Transverse colon (tissue), 4 donors: ENCODE results near the gene HIBCH. TPM values are rescaled to one million over a fixed set of nuclear protein-coding genes. Genes with fewer than 3 reads are reported as not detected.

ENCODE experiments used
- DNase-seq: peaks from one replicate; pipeline ENCODE4 v3.0.0-alpha.2; 2019
- H3K27ac ChIP-seq, 4 donors: fragments of 200-600 bp; sonication (generic); 2 replicates each; pipeline ENCODE4 v1.5.1; 2016 to 2018; ENCODE audit warnings: inconsistent platforms in 4 of 4
- H3K27me3 ChIP-seq: fragments of 200-600 bp; sonication (generic); 2 replicates; pipeline ENCODE4 v1.5.1; 2017; ENCODE audit warnings: inconsistent platforms
- H3K36me3 ChIP-seq, 4 donors: fragments of 200-600 bp; sonication (generic); 2 replicates each; pipeline ENCODE4 v1.5.1; 2017 to 2019; ENCODE audit warnings: inconsistent platforms in 4 of 4
- H3K4me1 ChIP-seq, 4 donors: fragments of 200-600 bp; sonication (generic); 2 replicates each; pipeline ENCODE4 v1.5.1; 2017 to 2020; ENCODE audit warnings: inconsistent platforms in 4 of 4
- H3K4me3 ChIP-seq, 4 donors: fragments of 200-600 bp; sonication (generic); 1 replicate in 1 of 4; 2 replicates in 3 of 4; pipeline versions ENCODE4 v1.5.1 to v1.6.1; 2017 to 2019; ENCODE audit warnings: inconsistent platforms in 4 of 4
- H3K9me3 ChIP-seq, 2 donors: fragments of 200-600 bp; sonication (generic); 2 replicates each; pipeline ENCODE4 v1.5.1; 2017 to 2019; ENCODE audit warnings: inconsistent platforms in 2 of 2
- CTCF ChIP-seq, 5 experiments: fragments of 200-600 bp in 3 of 5; fragments of 450-650 bp in 2 of 5; sonication (generic) in 3 of 5; IDR thresholded peaks; 1 replicate in 2 of 5; 2 replicates in 3 of 5; pipeline ENCODE4 v1.5.1; 2016 to 2017; ENCODE audit warnings: antibody characterized with exemption in 5 of 5, inconsistent platforms in 3 of 5, mild to moderate bottlenecking in 2 of 5, moderate library complexity in 1 of 5
- EP300 ChIP-seq: sonication (generic); formaldehyde crosslinking; IDR thresholded peaks from one replicate; pipeline ENCODE4 v1.6.1; 2017; ENCODE audit warnings: antibody characterized with exemption, low read depth
- POLR2A ChIP-seq: fragments of 450-650 bp; IDR thresholded peaks from one replicate; pipeline ENCODE4 v1.6.1; 2016; ENCODE audit warnings: antibody characterized with exemption, mild to moderate bottlenecking, moderate library complexity
- POLR2AphosphoS5 ChIP-seq, 3 donors: sonication (generic); formaldehyde crosslinking; IDR thresholded peaks; one replicate each; pipeline ENCODE4 v1.6.1; 2016; ENCODE audit warnings: antibody characterized with exemption in 3 of 3
- WGBS, 2 donors: methylation state at CpG; one replicate each; pipeline ENCODE4 v1.1.5; 2018; ENCODE audit warnings: low coverage in 1 of 2; 5-methylcytosine and 5-hydroxymethylcytosine counted together
- in situ Hi-C, 4 donors: fragments of 200-750 bp; cut with MboI; loops; one replicate each; pipeline versions ENCODE4 v1.15.0 to v1.15.1; 2017; ENCODE audit warnings: low sequenced_read_pairs in 3 of 4, low pct_ligation_motif_present in 1 of 4, low pct_unique_long_range_greater_than_20kb in 1 of 4
- intact Hi-C: fragments of 100-400 bp; cut with DNase I; formaldehyde crosslinking; loops from one replicate; pipeline ENCODE4 v1.15.1; 2023; ENCODE audit warnings: low total_unique reads
- total RNA-seq, 4 donors: library from RNA; depleted of rRNA; stranded (reverse); fragments of >200 nt; gene quantifications; one replicate each; pipeline ENCODE4 v1.1.0, GENCODE V29; 2016

The HIBCH gene
- total RNA-seq, 4 donors from 2014 or later = 6.0 to 33.0 (median 19.8) TPM

- Histone ChIP-seq H3K4me3 (no peak overlapping the region), H3K9me3 (no peaks in the 10 kb centered on the region), H3K27ac (peak overlapping the region in 3 of 4 donors; percentile 9 to 37 (median 11)), H3K4me1 (peaks cover 17 to 55% (median 32%) of the 10 kb centered on the region in 4 donors), H3K36me3 (peaks cover 0 to 7% (median 0%) of the 10 kb centered on the region in 4 donors), H3K27me3 (no peaks in the 10 kb centered on the region)
- in situ Hi-C loops = no loop called here
- no peak for TF ChIP-seq POLR2AphosphoS5 (IDR thresholded peaks at IDR 0.05)
- WGBS, 2 donors = 46 to 53% methylated on average over 7 of the region's 7 CpGs
- intact Hi-C loops = no loop called here
- no peak for DNase-seq
Observed at GRCh38 chr2:190311893-190312634, 7.6 kb downstream of the HIBCH start.

GRCh38 chr2:190308031-190308430 is 11.6 kb downstream of the HIBCH start:
- Histone ChIP-seq H3K36me3 (peaks cover 0 to 7% (median 0%) of the 10 kb centered on the region in 4 donors), H3K4me1 (peaks cover 7 to 18% (median 9%) of the 10 kb centered on the region in 4 donors), H3K9me3 (no peaks in the 10 kb centered on the region), H3K27me3 (no peaks in the 10 kb centered on the region), H3K4me3 (no peak overlapping the region), H3K27ac (no peak overlapping the region)
- WGBS, 2 donors = 89 to 100% methylated on average over 1 of the region's 1 CpG
- no peak for DNase-seq
- intact Hi-C loops = no loop called here
- no peak for TF ChIP-seq POLR2AphosphoS5 (IDR thresholded peaks at IDR 0.05)
- no peak for TF ChIP-seq EP300
- TF ChIP-seq POLR2A = no peak
- TF ChIP-seq CTCF (IDR thresholded peaks at IDR 0.05) = no peak
- in situ Hi-C loops = no loop called here

GRCh38 chr2:190304404-190304803 is 15.2 kb downstream of the HIBCH start:
- Histone ChIP-seq H3K4me1 (no peaks in the 10 kb centered on the region), H3K9me3 (no peaks in the 10 kb centered on the region), H3K27me3 (no peaks in the 10 kb centered on the region), H3K27ac (no peak overlapping the region), H3K4me3 (no peak overlapping the region), H3K36me3 (peaks cover 0 to 7% (median 2%) of the 10 kb centered on the region in 4 donors)
- no peak for TF ChIP-seq POLR2AphosphoS5 (IDR thresholded peaks at IDR 0.05)
- TF ChIP-seq POLR2A = no peak
- no peak for TF ChIP-seq CTCF (IDR thresholded peaks at IDR 0.05)
- no peak for TF ChIP-seq EP300
- intact Hi-C loops = no loop called here
- DNase-seq = no peak
- WGBS, 2 donors = 81 to 100% methylated on average over 4 to 5 of the region's 5 CpGs
- in situ Hi-C loops = no loop called here

- TF ChIP-seq CTCF (IDR thresholded peaks at IDR 0.05) (no peak), POLR2AphosphoS5 (IDR thresholded peaks at IDR 0.05) (no peak), EP300 (no peak), POLR2A (no peak)
- Histone ChIP-seq H3K9me3 (no peaks in the 10 kb centered on the region), H3K36me3 (peaks cover 0 to 3% (median under 1%) of the 10 kb centered on the region in 4 donors), H3K27me3 (no peaks in the 10 kb centered on the region), H3K4me1 (no peaks in the 10 kb centered on the region), H3K4me3 (no peak overlapping the region), H3K27ac (no peak overlapping the region)
- in situ Hi-C loops (no loop called here), intact Hi-C loops (no loop called here)
- no peak for DNase-seq
Observed at GRCh38 chr2:190303647-190304046, 16.0 kb downstream of the HIBCH start.
